ENCODE measurements around the gene KLHL29. TPM values are rescaled to one million over a fixed set of nuclear protein-coding genes. Genes with fewer than 3 reads are reported as not detected.

The KLHL29 gene
- total RNA-seq, 1 experiment from 2014 or later, result 2.4 TPM

- H2AFZ ChIP-seq (ENCODE audit: low read length), result no peak overlapping the region
- no peaks in the 10 kb centered on the region for H3K79me2 ChIP-seq (ENCODE audit: insufficient read depth, low read length)
- no peak overlapping the region for H4K5ac ChIP-seq (ENCODE audit: insufficient read length, low read depth, low read length)
- no peak overlapping the region for H3K4me2 ChIP-seq (ENCODE audit: insufficient read depth, insufficient read length, low read length)
- no peak overlapping the region for H2BK20ac ChIP-seq (ENCODE audit: low read depth, low read length, poor library complexity, severe bottlenecking)
- H3K4me1 ChIP-seq (ENCODE audit: insufficient read depth, low read length), result peaks cover 3% of the 10 kb centered on the region; the same call in 1 of the 2 replicates
- Mint-ChIP-seq H3K27me3 (ENCODE audit: low read depth) (no peaks in the 10 kb centered on the region), H3K9me3 (no peaks in the 10 kb centered on the region), H3K27ac (no peak overlapping the region; a peak in 1 of 7 replicates), H3K4me1 (peaks cover 15 to 16% of the 10 kb centered on the region in 2 experiments), H3K4me3 (no peak overlapping the region), H3K36me3 (ENCODE audit: insufficient read depth in 1 of 3, low read depth in 3 of 3) (peaks cover 0 to 2% (median 0%) of the 10 kb centered on the region in 3 experiments; a peak in 2 of 7 replicates)
- H3K18ac ChIP-seq (ENCODE audit: insufficient read length, low read depth, low read length), result no peak overlapping the region
- no peak overlapping the region for H2BK120ac ChIP-seq (ENCODE audit: low read depth, low read length, poor library complexity, severe bottlenecking)
- no peak overlapping the region for H2BK5ac ChIP-seq (ENCODE audit: insufficient read length, low read length)
- DNase-seq, result no peak
- no peak overlapping the region for H4K91ac ChIP-seq (ENCODE audit: insufficient read length, low read depth, low read length)
- peaks cover 2% of the 10 kb centered on the region for H4K20me1 ChIP-seq (ENCODE audit: control insufficient read depth, insufficient read depth, insufficient read length)
- no peak overlapping the region for H3T11ph ChIP-seq (ENCODE audit: low read length)
- H2AK5ac ChIP-seq (ENCODE audit: insufficient read length, low read length), result no peak overlapping the region
- H2BK15ac ChIP-seq (ENCODE audit: low read depth, low read length), result no peak overlapping the region
- no peaks in the 10 kb centered on the region for H3K27me3 ChIP-seq (ENCODE audit: insufficient read depth, low read length)
- no peak overlapping the region for H4K8ac ChIP-seq (replicated peaks; ENCODE audit: insufficient read length, low read depth, low read length)
- H3K4ac ChIP-seq (ENCODE audit: low read depth, low read length), result no peak overlapping the region
- no peaks in the 10 kb centered on the region for H3K9me3 ChIP-seq (ENCODE audit: control insufficient read depth, low read depth, low read length)
- no peak overlapping the region for H2BK12ac ChIP-seq (ENCODE audit: insufficient read length, low read depth, low read length)
- no peak overlapping the region for H3K23ac ChIP-seq (ENCODE audit: insufficient read length, low read depth, low read length)
- H3K56ac ChIP-seq (ENCODE audit: insufficient read length, low read depth, low read length), result no peak overlapping the region
- H3K27ac ChIP-seq (ENCODE audit: insufficient read length, low read depth, low read length), result no peak overlapping the region
- no peak overlapping the region for H3K9ac ChIP-seq (ENCODE audit: extremely low read depth, insufficient read length, low read length)
- no peak for TF ChIP-seq CTCF (conservative IDR thresholded peaks at IDR 0.05)
- H3K23me2 ChIP-seq (ENCODE audit: insufficient read length, low read depth, low read length, poor library complexity, severe bottlenecking), result no peaks in the 10 kb centered on the region
- no peak overlapping the region for H3K14ac ChIP-seq (ENCODE audit: insufficient read depth, low read length)
- H3K79me1 ChIP-seq (ENCODE audit: insufficient read depth, low read depth, low read length, poor library complexity, severe bottlenecking), result no peaks in the 10 kb centered on the region
- WGBS (ENCODE audit: extremely low coverage, insufficient read length, low lambda C conversion rate), result no CpG with 5 or more reads among the region's 6 CpGs
Observed at GRCh38 chr2:23402205-23402740, 17.3 kb downstream of the KLHL29 start.
